K562 (cell line): Measurements from ENCODE around the gene CDK9. TPM values are rescaled to one million over a fixed set of nuclear protein-coding genes. Genes with fewer than 3 reads are reported as not detected.
A peak's percentile ranks its signal among the peaks of the same experiment; 100 is the strongest.

Experiments used
- ATF1 ChIP-seq, 2 experiments: fragments of 450-650 bp in 1 of 2; IDR thresholded peaks; 2 replicates each; pipeline ENCODE4 v1.6.1; 2016; ENCODE audit warnings: missing compliant biosample characterization in 1 of 2, missing genetic modification characterization in 1 of 2
- ELK3 ChIP-seq: fragments of 450-650 bp; formaldehyde crosslinking; IDR thresholded peaks from 2 replicates; pipeline ENCODE4 v1.4.0; 2020; ENCODE audit warnings: mild to moderate bottlenecking
- FOXK2 ChIP-seq, 2 experiments: fragments of 450-650 bp; IDR thresholded peaks in 1 of 2; conservative IDR thresholded peaks in 1 of 2; 2 replicates each; pipeline ENCODE4 v1.6.1; 2016; ENCODE audit warnings: low read depth in 2 of 2, mild to moderate bottlenecking in 1 of 2
- GABPB1 ChIP-seq: sonication (generic); formaldehyde crosslinking; IDR thresholded peaks from 2 replicates; pipeline ENCODE4 v1.8.0; 2022; ENCODE audit warnings: mild to moderate bottlenecking, missing genetic modification reagents
- KAT2B ChIP-seq: IDR thresholded peaks from one replicate; pipeline ENCODE4 v1.6.1; 2012; ENCODE audit warnings: low read depth, mild to moderate bottlenecking, control low read depth, inconsistent platforms, low read length, moderate library complexity
- LCOR ChIP-seq: sonication (generic); formaldehyde crosslinking; IDR thresholded peaks from 2 replicates; pipeline ENCODE4 v1.8.0; 2022; ENCODE audit warnings: mild to moderate bottlenecking, missing genetic modification reagents
- MEF2D ChIP-seq: conservative IDR thresholded peaks from 2 replicates; pipeline ENCODE4 v1.6.1; 2016; ENCODE audit warnings: low read depth, missing genetic modification characterization, missing compliant biosample characterization
- POLR2B ChIP-seq: fragments of 450-650 bp; IDR thresholded peaks from 2 replicates; pipeline ENCODE4 v1.6.1; 2018; ENCODE audit warnings: low read depth; ENCODE audit not compliant: partially characterized antibody
- PURB ChIP-seq: sonication (generic); formaldehyde crosslinking; IDR thresholded peaks from 2 replicates; pipeline ENCODE4 v1.9.0; 2021; ENCODE audit warnings: low read depth, mild to moderate bottlenecking, missing genetic modification reagents
- XRCC5 ChIP-seq: fragments of 200-400 bp; formaldehyde crosslinking; IDR thresholded peaks from 2 replicates; pipeline ENCODE4 v1.6.1; 2017; ENCODE audit warnings: low read depth, mild to moderate bottlenecking, low read length
- ZNF431 ChIP-seq: sonication (generic); formaldehyde crosslinking; IDR thresholded peaks from 2 replicates; pipeline ENCODE4 v1.8.0; 2022; ENCODE audit warnings: mild to moderate bottlenecking, missing genetic modification reagents
- polyA plus RNA-seq, 8 experiments: library from polyadenylated mRNA; depleted of rRNA in 4 of 8; stranded (reverse) in 5 of 8; unstranded in 3 of 8; fragments of >200 nt; fragmentation: Nextera tagmentation in 2 of 8; fragmentation: Illumina TruSeq in 1 of 8; extraction: Ambion mirVana in 2 of 8; extraction: Trizol in 1 of 8; gene quantifications; 2 replicates each; pipeline versions ENCODE4 v1.2.1 to v1.2.3, GENCODE V29; 2011 to 2014; ENCODE audit warnings: inconsistent platforms in 1 of 8, missing spikeins in 1 of 8
- total RNA-seq, 7 experiments: library from RNA; depleted of rRNA in 6 of 7; stranded (reverse); fragments of >200 nt in 6 of 7; fragmentation: Illumina TruSeq in 2 of 7; extraction: Trizol in 2 of 7; gene quantifications; 2 replicates each; pipeline versions ENCODE4 v1.2.1 to v1.2.3, GENCODE V29; 2011 to 2021; ENCODE audit warnings: low replicate concordance in 1 of 7
- TF ChIP-seq, protein P1 (sequence below): sonication (generic); formaldehyde crosslinking; IDR thresholded peaks from 2 replicates; pipeline ENCODE4 v1.8.1; 2023; ENCODE audit warnings: missing genetic modification reagents, mild to moderate bottlenecking, borderline replicate concordance
- TF ChIP-seq, protein P2 (sequence below), 2 experiments: fragments of 200-800 bp in 1 of 2; sonication (Bioruptor generic) in 1 of 2; sonication (generic) in 1 of 2; formaldehyde crosslinking in 1 of 2; IDR thresholded peaks in 1 of 2; conservative IDR thresholded peaks in 1 of 2; 2 replicates each; pipeline versions ENCODE4 v1.5.0 to v1.6.1; 2016 to 2020; ENCODE audit warnings: missing compliant biosample characterization in 1 of 2, missing genetic modification characterization in 1 of 2, missing genetic modification reagents in 1 of 2

Gene CDK9
- total and polyA plus RNA-seq, 9 of the 15 experiments (the other 6 are each of a cell fraction or from before 2014, with no cell fraction given): 4.2 to 78.6 (median 33.0) TPM

DNA sequence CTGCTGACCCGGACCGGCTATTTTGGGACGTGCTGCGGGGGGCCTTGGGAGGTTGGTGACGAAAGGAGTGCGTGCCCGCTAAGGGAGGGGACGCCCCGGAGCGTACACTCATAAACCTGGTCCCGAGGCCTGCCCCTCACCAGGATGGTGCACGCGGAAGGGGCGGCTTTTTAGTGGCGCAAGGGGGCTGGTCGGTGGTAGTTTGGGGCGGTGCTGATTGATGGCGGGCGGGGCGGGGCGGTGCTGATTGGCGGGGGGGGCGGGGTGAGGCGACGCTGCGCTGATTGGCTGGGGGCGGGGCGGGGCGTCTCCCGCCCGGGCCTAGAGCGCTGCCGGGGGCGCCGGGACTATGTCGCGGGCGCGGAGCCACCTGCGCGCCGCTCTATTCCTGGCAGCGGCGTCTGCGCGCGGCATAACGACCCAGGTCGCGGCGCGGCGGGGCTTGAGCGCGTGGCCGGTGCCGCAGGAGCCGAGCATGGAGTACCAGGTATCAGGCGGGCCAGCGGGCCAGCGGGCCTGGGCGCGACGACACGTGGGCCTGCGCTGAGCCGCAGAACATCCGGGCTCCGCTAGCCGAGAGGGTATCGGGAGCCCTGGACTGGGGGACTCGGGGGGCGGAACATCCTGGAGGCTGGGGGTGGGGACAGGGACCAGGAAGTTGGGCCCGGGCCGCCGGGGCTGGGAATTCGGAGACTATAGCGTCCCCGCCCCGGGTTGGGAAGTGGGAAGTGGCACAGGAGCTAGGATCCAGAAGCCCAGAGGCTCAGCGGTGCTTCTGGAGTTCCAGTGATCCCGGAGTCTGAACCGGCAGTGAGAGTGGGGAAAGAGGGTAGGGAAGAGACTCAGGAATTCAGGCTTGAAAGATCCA is 17.0 kb downstream of the CDK9 start, which contains the start of gene FPGS (continued):
- no peak for TF ChIP-seq ELK3 (CRISPR knock-in tag)
- TF ChIP-seq KAT2B: no peak
- TF ChIP-seq ZNF431: 0 out of 2 replicates have a peak, but pooled peaks have one; percentile 12
- TF ChIP-seq POLR2B: peak; percentile 24
- no peak for TF ChIP-seq FOXK2 (conservative IDR thresholded peaks at IDR 0.05 in 1 of 2, IDR thresholded peaks at IDR 0.05 in 1 of 2; ENCODE audit: low read depth in 2 of 2)
- no peak for TF ChIP-seq ATF1 (CRISPR knock-in tag; IDR thresholded peaks at IDR 0.05)
- TF ChIP-seq ATF1 (tag; IDR thresholded peaks at IDR 0.05): peak; percentile 25
- TF ChIP-seq, protein P1, sequence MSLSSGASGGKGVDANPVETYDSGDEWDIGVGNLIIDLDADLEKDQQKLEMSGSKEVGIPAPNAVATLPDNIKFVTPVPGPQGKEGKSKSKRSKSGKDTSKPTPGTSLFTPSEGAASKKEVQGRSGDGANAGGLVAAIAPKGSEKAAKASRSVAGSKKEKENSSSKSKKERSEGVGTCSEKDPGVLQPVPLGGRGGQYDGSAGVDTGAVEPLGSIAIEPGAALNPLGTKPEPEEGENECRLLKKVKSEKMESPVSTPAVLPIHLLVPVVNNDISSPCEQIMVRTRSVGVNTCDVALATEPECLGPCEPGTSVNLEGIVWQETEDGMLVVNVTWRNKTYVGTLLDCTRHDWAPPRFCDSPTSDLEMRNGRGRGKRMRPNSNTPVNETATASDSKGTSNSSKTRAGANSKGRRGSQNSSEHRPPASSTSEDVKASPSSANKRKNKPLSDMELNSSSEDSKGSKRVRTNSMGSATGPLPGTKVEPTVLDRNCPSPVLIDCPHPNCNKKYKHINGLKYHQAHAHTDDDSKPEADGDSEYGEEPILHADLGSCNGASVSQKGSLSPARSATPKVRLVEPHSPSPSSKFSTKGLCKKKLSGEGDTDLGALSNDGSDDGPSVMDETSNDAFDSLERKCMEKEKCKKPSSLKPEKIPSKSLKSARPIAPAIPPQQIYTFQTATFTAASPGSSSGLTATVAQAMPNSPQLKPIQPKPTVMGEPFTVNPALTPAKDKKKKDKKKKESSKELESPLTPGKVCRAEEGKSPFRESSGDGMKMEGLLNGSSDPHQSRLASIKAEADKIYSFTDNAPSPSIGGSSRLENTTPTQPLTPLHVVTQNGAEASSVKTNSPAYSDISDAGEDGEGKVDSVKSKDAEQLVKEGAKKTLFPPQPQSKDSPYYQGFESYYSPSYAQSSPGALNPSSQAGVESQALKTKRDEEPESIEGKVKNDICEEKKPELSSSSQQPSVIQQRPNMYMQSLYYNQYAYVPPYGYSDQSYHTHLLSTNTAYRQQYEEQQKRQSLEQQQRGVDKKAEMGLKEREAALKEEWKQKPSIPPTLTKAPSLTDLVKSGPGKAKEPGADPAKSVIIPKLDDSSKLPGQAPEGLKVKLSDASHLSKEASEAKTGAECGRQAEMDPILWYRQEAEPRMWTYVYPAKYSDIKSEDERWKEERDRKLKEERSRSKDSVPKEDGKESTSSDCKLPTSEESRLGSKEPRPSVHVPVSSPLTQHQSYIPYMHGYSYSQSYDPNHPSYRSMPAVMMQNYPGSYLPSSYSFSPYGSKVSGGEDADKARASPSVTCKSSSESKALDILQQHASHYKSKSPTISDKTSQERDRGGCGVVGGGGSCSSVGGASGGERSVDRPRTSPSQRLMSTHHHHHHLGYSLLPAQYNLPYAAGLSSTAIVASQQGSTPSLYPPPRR (CRISPR knock-in tag): no peak
- TF ChIP-seq, protein P2, sequence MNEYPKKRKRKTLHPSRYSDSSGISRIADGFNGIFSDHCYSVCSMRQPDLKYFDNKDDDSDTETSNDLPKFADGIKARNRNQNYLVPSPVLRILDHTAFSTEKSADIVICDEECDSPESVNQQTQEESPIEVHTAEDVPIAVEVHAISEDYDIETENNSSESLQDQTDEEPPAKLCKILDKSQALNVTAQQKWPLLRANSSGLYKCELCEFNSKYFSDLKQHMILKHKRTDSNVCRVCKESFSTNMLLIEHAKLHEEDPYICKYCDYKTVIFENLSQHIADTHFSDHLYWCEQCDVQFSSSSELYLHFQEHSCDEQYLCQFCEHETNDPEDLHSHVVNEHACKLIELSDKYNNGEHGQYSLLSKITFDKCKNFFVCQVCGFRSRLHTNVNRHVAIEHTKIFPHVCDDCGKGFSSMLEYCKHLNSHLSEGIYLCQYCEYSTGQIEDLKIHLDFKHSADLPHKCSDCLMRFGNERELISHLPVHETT (CRISPR knock-in tag; conservative IDR thresholded peaks at IDR 0.05 in 1 of 2, IDR thresholded peaks at IDR 0.05 in 1 of 2): peak in 1 of 2 experiments; percentile 62; a peak in 2 of 4 replicates
- TF ChIP-seq PURB (CRISPR knock-in tag): no peak
- no peak for TF ChIP-seq LCOR (CRISPR knock-in tag)
- no peak; the same call in 1 of the 2 replicates for TF ChIP-seq MEF2D
- peak; percentile 30; the same call in 1 of the 2 replicates for TF ChIP-seq GABPB1
- TF ChIP-seq XRCC5: 0 out of 2 replicates have a peak, but pooled peaks have one; percentile 46
